DND-41 (cell line): ENCODE measurements around the gene BAIAP2.

Experiments used
- ATAC-seq: fragments of 200-7000 bp; cut with Tn5 transposase; 3 replicates; pipeline ENCODE4 v1.9.1; 2021; ENCODE audit warnings: low read depth; ENCODE audit not compliant: insufficient read depth
- DNase-seq: peaks from one replicate; pipeline ENCODE4 v3.0.0-alpha.2; 2020
- H2AFZ ChIP-seq: 2 replicates; pipeline ENCODE4 v1.6.0; 2012; ENCODE audit warnings: low read depth, low read length
- H3K27ac ChIP-seq: 2 replicates; pipeline ENCODE4 v1.5.1; 2012; ENCODE audit warnings: low read length, inconsistent platforms
- H3K27me3 ChIP-seq: fragments of 200-600 bp; sonication (generic); 2 replicates; pipeline ENCODE4 v1.6.0; 2012; ENCODE audit warnings: low read length, mild to moderate bottlenecking, inconsistent platforms; ENCODE audit not compliant: insufficient read depth, poor library complexity
- H3K36me3 ChIP-seq: 2 replicates; pipeline ENCODE4 v1.5.1; 2012; ENCODE audit warnings: low read length, inconsistent platforms; ENCODE audit not compliant: insufficient read depth
- H3K4me1 ChIP-seq: 2 replicates; pipeline ENCODE4 v1.5.1; 2012; ENCODE audit warnings: mild to moderate bottlenecking, low read length; ENCODE audit not compliant: insufficient read depth
- H3K4me2 ChIP-seq: 2 replicates; pipeline ENCODE4 v1.6.0; 2012; ENCODE audit warnings: mild to moderate bottlenecking, moderate library complexity, low read length, inconsistent platforms; ENCODE audit not compliant: insufficient read depth
- H3K4me3 ChIP-seq, 2 experiments: fragments of 200-600 bp in 1 of 2; shearing (Covaris generic) in 1 of 2; 2 replicates each; pipeline ENCODE4 v1.5.1; 2012 to 2016; ENCODE audit warnings: inconsistent platforms in 2 of 2, low read length in 2 of 2, mild to moderate bottlenecking in 2 of 2, low read depth in 1 of 2, moderate library complexity in 1 of 2
- H3K79me2 ChIP-seq: 2 replicates; pipeline ENCODE4 v1.6.0; 2012; ENCODE audit warnings: low read length, inconsistent platforms; ENCODE audit not compliant: insufficient read depth
- H3K9ac ChIP-seq: 2 replicates; pipeline ENCODE4 v1.6.0; 2012; ENCODE audit warnings: low read depth, mild to moderate bottlenecking, inconsistent platforms, low read length, moderate library complexity
- H3K9me3 ChIP-seq: 2 replicates; pipeline ENCODE4 v1.5.1; 2012; ENCODE audit warnings: low read length, moderate library complexity, mild to moderate bottlenecking, inconsistent platforms; ENCODE audit not compliant: insufficient read depth, severe bottlenecking
- H4K20me1 ChIP-seq: 2 replicates; pipeline ENCODE4 v1.6.0; 2012; ENCODE audit warnings: low read length; ENCODE audit not compliant: insufficient read depth
- EZH2 ChIP-seq: IDR thresholded peaks from 3 replicates; pipeline ENCODE4 v1.6.1; 2012; ENCODE audit warnings: borderline replicate concordance, low read depth, mild to moderate bottlenecking, moderate library complexity, low read length, inconsistent platforms; ENCODE audit not compliant: severe bottlenecking
- TF ChIP-seq, protein P1 (sequence below): IDR thresholded peaks from 2 replicates; pipeline ENCODE4 v1.5.1; 2012; ENCODE audit warnings: borderline replicate concordance, low read length, moderate library complexity, mild to moderate bottlenecking; ENCODE audit not compliant: poor library complexity, severe bottlenecking; ENCODE audit errors: extremely low read depth

BAIAP2 gene

DNA sequence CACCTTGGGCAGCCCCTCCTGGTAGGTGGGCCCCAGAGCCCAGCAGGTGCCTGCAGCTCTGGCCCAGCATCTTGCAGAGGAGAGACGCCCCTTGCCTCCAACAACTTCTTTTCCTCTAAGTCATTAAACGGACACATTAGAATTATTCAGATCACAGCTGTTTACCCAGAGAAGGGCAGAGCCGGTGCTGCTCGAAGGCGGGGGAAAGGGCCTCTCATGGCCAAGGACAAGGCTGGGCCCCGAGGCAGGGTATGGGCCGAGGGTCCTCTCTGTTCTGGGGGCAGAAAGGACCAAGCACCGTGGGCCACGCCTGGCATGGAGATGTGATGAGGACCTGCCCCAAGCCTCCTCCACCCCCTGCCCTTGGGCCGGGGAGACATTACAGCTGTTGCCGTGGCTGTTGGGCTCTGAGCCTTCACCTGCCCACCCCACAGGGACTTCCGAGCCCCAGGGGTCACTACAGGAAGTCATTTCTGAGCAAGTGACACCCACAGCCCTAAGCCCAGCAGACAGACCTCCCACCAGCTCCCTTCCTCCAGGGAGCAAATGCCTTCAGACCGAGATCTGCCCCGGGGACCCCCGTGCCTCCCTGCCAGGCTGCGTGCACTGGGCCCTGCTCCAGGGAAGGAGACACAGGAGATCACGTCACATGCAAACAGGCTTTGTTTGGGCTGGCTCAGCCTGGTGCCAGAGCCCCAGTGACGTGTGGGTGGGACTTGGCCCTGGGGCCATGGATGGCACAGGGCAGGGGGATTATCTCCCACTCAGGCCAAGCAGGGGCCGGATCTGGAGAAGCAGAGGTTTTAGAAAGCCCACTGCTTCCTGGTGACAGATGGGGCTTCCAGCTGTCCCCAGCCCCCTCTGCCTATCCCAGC lies 129.7 kb downstream of the BAIAP2 start:
- H3K4me2 ChIP-seq, result no peak overlapping the region
- no peak overlapping the region for H2AFZ ChIP-seq
- H3K4me3 ChIP-seq, result no peak overlapping the region
- no peaks in the 10 kb centered on the region for H3K4me1 ChIP-seq
- DNase-seq (no peak), ATAC-seq (no peak)
- TF ChIP-seq, protein P1, sequence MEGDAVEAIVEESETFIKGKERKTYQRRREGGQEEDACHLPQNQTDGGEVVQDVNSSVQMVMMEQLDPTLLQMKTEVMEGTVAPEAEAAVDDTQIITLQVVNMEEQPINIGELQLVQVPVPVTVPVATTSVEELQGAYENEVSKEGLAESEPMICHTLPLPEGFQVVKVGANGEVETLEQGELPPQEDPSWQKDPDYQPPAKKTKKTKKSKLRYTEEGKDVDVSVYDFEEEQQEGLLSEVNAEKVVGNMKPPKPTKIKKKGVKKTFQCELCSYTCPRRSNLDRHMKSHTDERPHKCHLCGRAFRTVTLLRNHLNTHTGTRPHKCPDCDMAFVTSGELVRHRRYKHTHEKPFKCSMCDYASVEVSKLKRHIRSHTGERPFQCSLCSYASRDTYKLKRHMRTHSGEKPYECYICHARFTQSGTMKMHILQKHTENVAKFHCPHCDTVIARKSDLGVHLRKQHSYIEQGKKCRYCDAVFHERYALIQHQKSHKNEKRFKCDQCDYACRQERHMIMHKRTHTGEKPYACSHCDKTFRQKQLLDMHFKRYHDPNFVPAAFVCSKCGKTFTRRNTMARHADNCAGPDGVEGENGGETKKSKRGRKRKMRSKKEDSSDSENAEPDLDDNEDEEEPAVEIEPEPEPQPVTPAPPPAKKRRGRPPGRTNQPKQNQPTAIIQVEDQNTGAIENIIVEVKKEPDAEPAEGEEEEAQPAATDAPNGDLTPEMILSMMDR, result no peak
- TF ChIP-seq EZH2, result no peak
- no peaks in the 10 kb centered on the region for H3K27me3 ChIP-seq
- no peaks in the 10 kb centered on the region; the same call in 1 of the 2 replicates for H4K20me1 ChIP-seq
- H3K36me3 ChIP-seq, result no peaks in the 10 kb centered on the region
- H3K27ac ChIP-seq, result no peak overlapping the region
- H3K9me3 ChIP-seq, result no peaks in the 10 kb centered on the region
- H3K79me2 ChIP-seq, result no peaks in the 10 kb centered on the region
- H3K9ac ChIP-seq, result no peak overlapping the region

DNA sequence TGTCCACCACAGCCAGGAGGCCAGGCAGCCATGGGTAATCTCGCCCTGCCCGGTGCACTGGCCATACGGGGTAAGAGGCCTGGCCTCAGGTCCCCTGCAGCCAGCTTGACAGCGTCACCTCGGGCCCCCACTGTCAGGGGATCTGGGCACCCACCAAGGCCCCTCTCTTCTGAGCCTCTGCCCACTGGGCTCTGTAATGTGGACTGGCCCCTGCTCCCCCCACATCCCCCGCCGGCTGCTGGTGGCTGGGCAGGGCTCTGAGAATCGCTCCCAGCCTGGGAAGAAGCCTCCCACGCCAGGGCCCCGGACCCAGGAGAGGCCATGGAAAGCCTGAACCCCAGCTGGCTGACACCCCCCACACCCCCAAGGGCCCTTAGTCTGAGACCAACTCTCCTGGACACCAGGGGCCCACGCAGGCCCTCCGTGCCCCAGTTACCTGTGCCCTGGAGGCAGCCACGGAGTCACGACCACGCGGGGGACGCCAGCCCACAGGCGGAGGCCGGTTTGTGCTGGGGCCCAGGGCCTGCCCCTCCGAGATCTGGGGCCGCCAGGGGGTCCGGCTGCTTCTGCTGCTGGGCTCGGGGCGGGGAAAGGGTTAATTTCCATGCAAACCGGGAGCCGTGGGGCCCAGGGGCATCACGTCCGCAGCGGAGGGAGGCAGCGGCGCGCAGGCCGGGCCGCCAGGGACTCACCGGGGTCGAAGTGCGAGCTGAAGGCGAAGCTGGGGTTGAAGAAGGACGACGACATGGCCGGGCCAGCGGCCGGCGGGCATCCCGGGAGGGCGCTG lies 130.5 kb downstream of the BAIAP2 start, which contains the start of gene PVALEF:
Gene PVALEF (plus strand): TSS at position 262 of the 787 bp plus-strand sequence. CDS start 15,720 bp downstream, outside the sequence.
- no peak within 1 kb of the TSS for H3K9ac ChIP-seq
- H3K27ac ChIP-seq, result no peak within 1 kb of the TSS
- H3K36me3 ChIP-seq, result no peaks in the 10 kb centered on the region
- TF ChIP-seq, protein P1, result no peak
- TF ChIP-seq EZH2, result no peak
- no peak within 1 kb of the TSS for H3K4me3 ChIP-seq
- no peak within 1 kb of the TSS for H2AFZ ChIP-seq
- no peak within 1 kb of the TSS for H3K4me2 ChIP-seq
- no peaks in the 10 kb centered on the region for H3K27me3 ChIP-seq
- DNase-seq (no peak), ATAC-seq (no peak)
- H3K4me1 ChIP-seq, result no peaks in the 10 kb centered on the region
- H4K20me1 ChIP-seq, result no peaks in the 10 kb centered on the region; the same call in 1 of the 2 replicates
- H3K79me2 ChIP-seq, result no peaks in the 10 kb centered on the region
- H3K9me3 ChIP-seq, result no peaks in the 10 kb centered on the region

DNA sequence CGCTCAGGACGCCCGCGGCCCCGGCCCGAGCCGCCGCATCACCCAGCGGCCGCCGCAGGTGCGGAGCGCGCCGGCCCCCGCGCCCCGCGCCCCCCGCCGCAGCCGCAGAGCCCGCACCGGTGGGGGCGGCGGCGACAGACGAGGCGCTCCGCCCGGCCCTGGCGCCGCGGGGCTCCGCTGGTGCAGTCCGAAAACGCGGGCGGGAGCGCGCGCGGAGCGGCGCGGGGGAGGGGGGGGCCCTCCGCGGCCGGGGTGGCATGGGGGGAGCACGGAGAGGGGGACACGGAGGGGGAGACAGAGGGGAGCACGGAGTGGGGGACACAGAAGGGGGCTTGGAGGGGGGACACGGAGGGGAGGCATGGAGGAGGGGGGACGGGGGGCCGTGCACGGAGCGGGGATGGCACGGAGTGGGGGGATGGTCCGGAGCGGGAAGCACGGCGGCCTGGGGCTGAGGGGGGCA lies 131.1 kb downstream of the BAIAP2 start, which contains the start of gene AATK:
Gene AATK (minus strand): TSS at position 189 of the 460 bp plus-strand sequence. CDS start 229 bp downstream, outside the sequence.
- Histone ChIP-seq H4K20me1 (no peaks in the 10 kb centered on the region; the same call in 1 of the 2 replicates), H3K36me3 (no peaks in the 10 kb centered on the region), H3K27ac (no peak within 1 kb of the TSS), H3K9me3 (no peaks in the 10 kb centered on the region), H3K4me1 (no peaks in the 10 kb centered on the region), H3K27me3 (no peaks in the 10 kb centered on the region), H3K79me2 (no peaks in the 10 kb centered on the region), H3K9ac (no peak within 1 kb of the TSS), H2AFZ (no peak within 1 kb of the TSS), H3K4me2 (no peak within 1 kb of the TSS), H3K4me3 (no peak within 1 kb of the TSS)
- no peak for TF ChIP-seq EZH2
- TF ChIP-seq, protein P1, result no peak
- ATAC-seq, result no peak
- DNase-seq, result no peak
